ENCODE measurements around the gene TANGO6.

Gene TANGO6

DNA sequence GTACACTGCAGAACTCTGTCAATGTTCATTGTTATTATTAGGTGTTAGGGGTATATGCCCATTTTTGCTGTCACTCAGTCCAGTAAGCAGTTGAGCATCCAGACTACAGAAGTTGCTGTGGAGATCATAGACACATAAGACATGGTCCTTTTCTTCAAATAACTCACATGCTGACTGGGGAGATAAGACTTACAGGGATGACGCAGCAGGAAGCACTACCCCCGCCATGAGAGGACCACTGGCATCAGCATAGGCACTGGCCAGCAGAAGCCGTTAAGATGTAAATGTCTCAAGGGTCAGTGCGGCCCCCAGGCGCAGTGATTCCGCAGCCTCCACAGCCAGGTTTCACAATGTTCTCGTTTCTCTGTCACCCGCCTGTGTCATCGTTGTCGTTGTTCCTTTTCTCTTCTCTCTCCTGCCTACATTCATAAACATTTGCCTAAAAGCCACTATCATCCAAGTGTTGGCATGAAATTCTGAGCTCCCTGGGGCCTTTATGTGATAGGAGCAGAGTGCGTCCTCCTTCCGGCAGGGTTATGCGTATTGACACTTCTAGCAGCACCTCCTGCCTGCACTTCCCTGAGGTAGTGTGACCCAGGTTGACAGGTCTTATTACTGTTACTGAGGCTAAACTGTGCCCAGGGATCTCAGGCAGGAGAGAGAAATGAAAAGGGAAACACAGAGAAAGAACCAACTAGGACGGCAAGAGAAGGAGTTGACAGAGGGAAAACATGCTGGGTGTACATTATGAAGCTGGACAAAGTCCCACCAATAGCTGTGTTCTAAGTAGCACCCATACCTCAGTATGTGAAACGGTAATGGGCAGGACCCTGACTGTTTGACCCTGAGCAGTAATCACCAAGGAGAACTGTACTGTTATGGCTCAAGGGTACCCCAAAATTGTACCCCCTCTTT is 17.9 kb downstream of the TANGO6 start:
- H3K4me3 ChIP-seq = no peak overlapping the region
- TF ChIP-seq Cebpa-rat (IDR thresholded peaks at IDR 0.05) = no peak
- no peaks in the 10 kb centered on the region for H3K4me1 ChIP-seq
- no peak overlapping the region for H3K4me2 ChIP-seq
- H3K9ac ChIP-seq = no peak overlapping the region
- H3K9me3 ChIP-seq = 0 out of 2 replicates have a peak, but pooled peaks cover 10% of the 10 kb centered on the region
- no peaks in the 10 kb centered on the region for H3K27me3 ChIP-seq
- peaks cover 41% of the 10 kb centered on the region for H3K36me3 ChIP-seq
- H4K20me1 ChIP-seq = no peaks in the 10 kb centered on the region
- H3K27ac ChIP-seq = no peak overlapping the region

DNA sequence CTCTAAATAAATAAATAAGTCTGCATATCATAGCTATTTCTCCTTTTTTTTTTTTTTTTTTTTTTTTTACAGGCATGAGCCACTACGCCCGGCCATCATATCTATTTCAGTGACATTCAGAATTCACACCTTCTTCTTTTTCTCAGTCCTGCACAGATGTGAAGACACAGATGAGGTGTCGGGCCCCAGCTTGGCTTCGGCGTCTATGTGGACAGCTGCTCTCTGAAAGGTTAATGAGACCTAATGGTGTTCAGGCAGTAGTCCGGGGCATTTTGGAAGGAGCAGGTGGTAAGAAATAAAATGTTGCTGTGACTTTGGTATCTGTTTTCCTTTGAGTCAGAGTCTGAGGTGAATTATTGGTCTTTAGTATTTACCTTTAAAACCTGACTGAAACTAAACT is 23.6 kb downstream of the TANGO6 start:
- H3K27me3 ChIP-seq = no peaks in the 10 kb centered on the region
- H3K36me3 ChIP-seq = peaks cover 36% of the 10 kb centered on the region
- H3K9ac ChIP-seq = no peak overlapping the region
- no peak overlapping the region for H3K4me3 ChIP-seq
- H3K4me2 ChIP-seq = no peak overlapping the region
- H4K20me1 ChIP-seq = no peaks in the 10 kb centered on the region
- TF ChIP-seq Cebpa-rat (IDR thresholded peaks at IDR 0.05) = no peak
- no peak overlapping the region for H3K27ac ChIP-seq
- no peaks in the 10 kb centered on the region for H3K9me3 ChIP-seq
- H3K4me1 ChIP-seq = no peaks in the 10 kb centered on the region

DNA sequence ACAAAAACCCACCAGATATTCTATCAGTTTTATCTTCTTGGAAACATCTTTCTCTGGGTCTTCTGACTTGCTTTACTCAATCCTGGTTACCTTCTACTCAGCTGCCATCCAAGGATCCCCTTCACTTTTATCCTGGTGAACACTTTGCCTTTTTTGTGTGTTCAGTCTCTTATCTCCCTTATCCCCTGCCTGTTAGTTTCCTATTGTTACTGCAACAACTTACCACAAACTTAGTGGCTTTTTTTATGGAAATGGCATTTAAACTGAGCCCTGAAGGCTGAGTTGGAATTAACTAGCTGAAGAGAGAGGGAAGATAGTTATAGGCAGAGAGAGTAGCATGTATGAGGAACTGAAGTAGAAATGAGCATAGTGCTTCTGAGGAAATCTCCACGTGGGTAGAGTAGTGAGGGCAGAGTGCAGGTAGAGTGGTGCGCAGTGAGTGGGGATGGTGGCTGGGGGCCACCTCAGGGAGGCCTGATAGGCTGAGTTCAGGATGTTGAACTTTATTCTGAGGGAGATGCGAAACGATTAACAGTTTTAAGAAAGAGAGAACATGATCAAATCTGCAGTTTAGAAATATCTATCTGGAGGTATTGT is 26.3 kb downstream of the TANGO6 start:
- peaks cover 33% of the 10 kb centered on the region for H3K36me3 ChIP-seq
- no peak overlapping the region for H3K4me3 ChIP-seq
- no peaks in the 10 kb centered on the region for H3K9me3 ChIP-seq
- H3K27ac ChIP-seq = no peak overlapping the region
- H3K4me1 ChIP-seq = no peaks in the 10 kb centered on the region
- no peaks in the 10 kb centered on the region for H3K27me3 ChIP-seq
- H3K4me2 ChIP-seq = no peak overlapping the region
- no peak overlapping the region for H3K9ac ChIP-seq
- no peaks in the 10 kb centered on the region for H4K20me1 ChIP-seq
- no peak for TF ChIP-seq Cebpa-rat (IDR thresholded peaks at IDR 0.05)

DNA sequence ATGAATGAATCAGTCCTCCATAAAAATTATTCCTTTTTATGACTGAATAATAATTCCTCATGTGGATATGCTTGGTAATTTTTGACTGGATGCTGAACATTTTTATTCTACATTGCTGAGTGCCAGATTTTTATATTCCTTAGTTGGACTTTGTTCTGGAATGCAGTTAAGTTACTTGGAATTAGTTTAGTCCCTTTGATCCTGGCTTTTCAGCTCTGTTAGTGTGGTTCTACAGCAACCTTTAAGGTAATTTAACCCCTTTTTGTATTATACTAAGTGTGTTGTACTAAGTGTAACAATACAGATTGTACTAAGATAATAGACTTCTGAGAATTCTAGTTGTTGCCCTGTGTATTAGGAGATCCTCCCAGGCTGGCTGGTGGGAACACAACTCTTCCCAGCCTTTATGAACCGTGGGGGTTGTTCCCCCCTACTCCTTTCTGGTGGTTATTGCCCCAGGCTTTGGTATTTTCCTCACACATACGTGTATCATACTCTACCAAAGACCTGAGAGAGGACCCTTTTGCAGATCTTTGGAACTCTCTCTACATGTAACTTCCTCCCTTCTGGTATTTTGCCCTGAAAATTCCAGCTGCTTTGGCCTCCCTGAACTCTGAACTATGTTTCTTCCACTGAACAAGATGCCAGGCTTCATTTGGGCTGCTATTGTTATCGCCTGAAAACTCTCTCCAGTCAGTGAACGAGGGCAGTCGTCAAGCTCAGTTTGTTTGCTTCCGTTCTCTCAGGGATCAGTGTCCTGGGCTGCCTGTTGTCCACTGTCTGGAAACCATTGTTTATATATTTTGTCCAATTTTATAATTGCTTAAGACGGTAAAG is 30.5 kb downstream of the TANGO6 start:
- TF ChIP-seq Cebpa-rat (IDR thresholded peaks at IDR 0.05) = no peak
- H3K4me2 ChIP-seq = no peak overlapping the region
- no peak overlapping the region for H3K9ac ChIP-seq
- H3K9me3 ChIP-seq = no peaks in the 10 kb centered on the region
- H4K20me1 ChIP-seq = no peaks in the 10 kb centered on the region
- no peaks in the 10 kb centered on the region for H3K27me3 ChIP-seq
- H3K4me1 ChIP-seq = no peaks in the 10 kb centered on the region
- peaks cover 44% of the 10 kb centered on the region for H3K36me3 ChIP-seq
- no peak overlapping the region for H3K4me3 ChIP-seq
- no peak overlapping the region for H3K27ac ChIP-seq

DNA sequence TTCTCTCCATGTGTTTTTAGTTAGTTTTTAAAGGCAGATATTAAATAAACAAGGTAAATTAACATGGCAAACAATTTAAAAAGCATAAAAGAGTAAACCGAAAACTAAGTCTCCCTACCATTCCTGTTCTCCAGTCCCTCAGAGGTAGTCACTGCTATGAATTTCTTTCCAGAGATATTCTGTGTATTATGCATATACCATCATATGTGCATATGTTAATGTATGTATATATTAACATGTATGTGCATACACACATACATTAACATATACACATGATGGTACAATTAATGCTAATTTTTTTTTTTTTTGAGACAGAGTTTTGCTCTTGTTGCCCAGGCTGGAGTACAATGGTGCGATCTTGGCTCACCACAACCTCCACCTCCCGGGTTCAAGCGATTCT is 32.5 kb downstream of the TANGO6 start:
- no peak for TF ChIP-seq Cebpa-rat (IDR thresholded peaks at IDR 0.05)

DNA sequence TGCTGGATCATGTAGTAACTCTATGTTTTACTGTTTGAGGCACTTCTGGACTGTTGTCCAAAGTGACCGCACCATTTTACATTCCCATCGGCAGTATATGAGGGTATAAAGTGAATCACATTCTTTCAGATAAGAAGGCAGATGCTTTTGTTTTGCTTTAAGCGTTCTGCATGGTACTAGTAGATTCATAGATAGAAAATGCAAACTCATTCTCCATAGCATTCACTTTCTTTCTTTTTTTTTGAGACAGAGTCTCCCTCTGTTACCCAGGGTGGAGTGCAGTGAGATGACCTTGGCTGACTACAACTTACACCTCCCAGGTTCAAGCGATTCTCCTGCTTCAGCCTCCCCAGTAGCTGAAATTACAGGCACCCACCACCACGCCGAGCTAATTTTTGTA is 40.4 kb downstream of the TANGO6 start:
- no peaks in the 10 kb centered on the region for H4K20me1 ChIP-seq
- H3K27ac ChIP-seq = no peak overlapping the region
- H3K36me3 ChIP-seq = peaks cover 32% of the 10 kb centered on the region
- H3K4me2 ChIP-seq = no peak overlapping the region
- H3K27me3 ChIP-seq = no peaks in the 10 kb centered on the region
- H3K4me3 ChIP-seq = no peak overlapping the region
- H3K9ac ChIP-seq = no peak overlapping the region
- TF ChIP-seq Cebpa-rat (IDR thresholded peaks at IDR 0.05) = no peak
- H3K4me1 ChIP-seq = no peaks in the 10 kb centered on the region
- no peaks in the 10 kb centered on the region for H3K9me3 ChIP-seq

More for the DNA sequence above, 32.5 kb downstream of the TANGO6 start:
- Histone ChIP-seq H3K4me2 (no peak overlapping the region), H3K9me3 (no peaks in the 10 kb centered on the region), H3K27ac (no peak overlapping the region), H3K36me3 (peaks cover 62% of the 10 kb centered on the region), H3K9ac (no peak overlapping the region), H3K4me3 (no peak overlapping the region), H3K27me3 (no peaks in the 10 kb centered on the region), H4K20me1 (no peaks in the 10 kb centered on the region), H3K4me1 (no peaks in the 10 kb centered on the region)

DNA sequence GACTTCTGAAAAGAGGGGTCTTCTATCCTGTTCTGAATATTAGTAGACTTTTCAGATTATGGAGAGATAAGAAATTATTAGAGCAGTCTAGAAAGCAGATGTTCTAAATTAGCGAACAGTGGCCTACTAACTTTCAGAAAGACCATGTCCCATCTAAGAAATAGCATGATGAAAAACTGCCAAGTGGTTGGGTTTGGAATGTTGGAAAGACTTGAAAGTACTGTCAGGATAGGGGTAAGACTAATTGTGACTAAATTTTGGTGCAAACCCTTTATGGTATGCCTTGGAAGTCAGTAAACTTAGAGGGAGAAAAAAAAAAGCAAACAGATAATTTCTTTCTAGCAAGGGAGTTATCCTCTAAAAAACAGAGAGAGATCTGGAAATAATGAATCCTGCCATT is 41.1 kb downstream of the TANGO6 start:
- Histone ChIP-seq H3K36me3 (peaks cover 26% of the 10 kb centered on the region), H3K27ac (no peak overlapping the region), H3K4me1 (no peaks in the 10 kb centered on the region), H3K9ac (no peak overlapping the region), H3K27me3 (no peaks in the 10 kb centered on the region), H3K4me2 (no peak overlapping the region), H3K9me3 (no peaks in the 10 kb centered on the region), H3K4me3 (no peak overlapping the region), H4K20me1 (no peaks in the 10 kb centered on the region)
- no peak for TF ChIP-seq Cebpa-rat (IDR thresholded peaks at IDR 0.05)

DNA sequence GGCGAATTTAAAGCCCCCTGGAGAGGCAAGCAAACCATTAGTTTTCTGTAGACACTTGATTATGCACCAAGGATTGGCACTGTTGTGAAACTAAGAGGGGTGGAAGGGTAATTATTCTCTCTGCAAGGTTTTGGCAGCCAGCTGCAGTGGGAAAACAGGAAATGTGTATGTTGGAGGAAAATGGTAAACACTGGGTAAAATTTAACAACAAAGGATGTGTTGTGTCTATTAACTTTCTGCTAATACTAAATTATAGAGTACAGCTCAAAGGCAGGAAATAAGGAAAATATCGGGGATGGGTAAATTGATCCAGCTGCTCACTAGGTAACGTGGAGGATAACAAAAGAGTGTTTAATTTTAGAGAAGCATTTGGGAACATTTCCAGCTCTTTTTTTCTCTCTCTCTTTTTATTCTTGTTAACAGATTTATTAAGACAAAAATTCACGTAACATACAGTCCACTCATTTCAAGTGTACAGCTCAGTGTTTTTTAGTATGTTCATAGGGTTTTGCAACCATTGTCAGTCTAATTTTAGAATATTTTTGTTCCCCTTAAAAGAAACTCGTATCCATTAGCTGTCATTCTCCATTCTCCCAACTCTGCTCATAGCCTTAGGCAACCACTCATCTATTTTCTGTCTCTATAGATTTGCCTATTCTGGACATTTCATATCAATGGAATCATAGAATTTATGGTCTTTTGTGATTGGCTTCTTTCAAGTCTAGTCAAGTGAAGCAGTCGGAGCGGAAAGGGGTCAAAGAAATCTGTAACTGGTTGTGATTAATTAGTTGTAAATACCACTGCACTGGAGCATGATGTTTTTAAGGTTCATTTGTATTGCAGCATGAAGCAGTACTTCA is 41.8 kb downstream of the TANGO6 start:
- H4K20me1 ChIP-seq = no peaks in the 10 kb centered on the region
- no peak for TF ChIP-seq Cebpa-rat (IDR thresholded peaks at IDR 0.05)

DNA sequence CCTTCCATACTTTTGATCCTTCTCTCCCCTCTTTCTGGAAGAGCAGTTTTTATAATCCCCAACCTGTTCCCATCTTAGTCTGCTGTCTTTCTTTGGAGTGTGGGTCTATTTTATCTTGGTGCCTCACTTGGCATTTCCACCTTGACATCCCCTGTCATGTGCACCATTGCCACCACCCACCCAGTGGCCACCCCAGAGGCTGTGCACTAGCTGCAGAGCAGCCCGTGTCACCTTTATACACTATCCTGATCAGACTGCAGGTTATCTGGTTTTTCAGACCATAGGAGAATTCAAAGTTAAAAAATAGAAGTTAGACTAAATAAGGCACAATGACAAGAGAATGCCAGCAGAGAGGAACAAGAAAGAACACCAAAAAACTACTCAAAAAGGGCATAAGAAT is 43.8 kb downstream of the TANGO6 start:
- TF ChIP-seq Cebpa-rat (IDR thresholded peaks at IDR 0.05) = no peak
- Histone ChIP-seq H3K4me3 (no peak overlapping the region), H4K20me1 (no peaks in the 10 kb centered on the region), H3K36me3 (peaks cover 8% of the 10 kb centered on the region), H3K9me3 (no peaks in the 10 kb centered on the region), H3K27ac (no peak overlapping the region), H3K4me2 (no peak overlapping the region), H3K4me1 (no peaks in the 10 kb centered on the region), H3K27me3 (no peaks in the 10 kb centered on the region), H3K9ac (no peak overlapping the region)

More for the DNA sequence above, 41.8 kb downstream of the TANGO6 start:
- Histone ChIP-seq H3K9ac (no peak overlapping the region), H3K27ac (no peak overlapping the region), H3K27me3 (no peaks in the 10 kb centered on the region), H3K9me3 (no peaks in the 10 kb centered on the region), H3K36me3 (peaks cover 21% of the 10 kb centered on the region), H3K4me1 (no peaks in the 10 kb centered on the region), H3K4me2 (no peak overlapping the region), H3K4me3 (no peak overlapping the region)
